ES-I3 (cell line): ENCODE measurements around the gene DPY30.
"Not testable (repeated sequence)": the region's sequence is repeated elsewhere in the genome, so short reads cannot be mapped to it uniquely, and the experiment has no call there.

Experiments
- H3K36me3 ChIP-seq: 2 replicates; pipeline ENCODE4 v1.6.1; 2013; ENCODE audit warnings: mild to moderate bottlenecking, low read length, control low read depth, moderate library complexity; ENCODE audit not compliant: insufficient read depth
- H3K4me1 ChIP-seq: 2 replicates; pipeline ENCODE4 v1.6.1; 2013; ENCODE audit warnings: mild to moderate bottlenecking, control low read depth, low read length; ENCODE audit not compliant: insufficient read depth
- H3K9ac ChIP-seq: 2 replicates; pipeline ENCODE4 v1.6.1; 2013; ENCODE audit warnings: low read depth, mild to moderate bottlenecking, low read length, moderate library complexity
- H3K9me3 ChIP-seq: 2 replicates; pipeline ENCODE4 v1.6.1; 2013; ENCODE audit warnings: mild to moderate bottlenecking, low read length, moderate library complexity; ENCODE audit not compliant: control insufficient read depth, insufficient read depth

DPY30 gene

DNA sequence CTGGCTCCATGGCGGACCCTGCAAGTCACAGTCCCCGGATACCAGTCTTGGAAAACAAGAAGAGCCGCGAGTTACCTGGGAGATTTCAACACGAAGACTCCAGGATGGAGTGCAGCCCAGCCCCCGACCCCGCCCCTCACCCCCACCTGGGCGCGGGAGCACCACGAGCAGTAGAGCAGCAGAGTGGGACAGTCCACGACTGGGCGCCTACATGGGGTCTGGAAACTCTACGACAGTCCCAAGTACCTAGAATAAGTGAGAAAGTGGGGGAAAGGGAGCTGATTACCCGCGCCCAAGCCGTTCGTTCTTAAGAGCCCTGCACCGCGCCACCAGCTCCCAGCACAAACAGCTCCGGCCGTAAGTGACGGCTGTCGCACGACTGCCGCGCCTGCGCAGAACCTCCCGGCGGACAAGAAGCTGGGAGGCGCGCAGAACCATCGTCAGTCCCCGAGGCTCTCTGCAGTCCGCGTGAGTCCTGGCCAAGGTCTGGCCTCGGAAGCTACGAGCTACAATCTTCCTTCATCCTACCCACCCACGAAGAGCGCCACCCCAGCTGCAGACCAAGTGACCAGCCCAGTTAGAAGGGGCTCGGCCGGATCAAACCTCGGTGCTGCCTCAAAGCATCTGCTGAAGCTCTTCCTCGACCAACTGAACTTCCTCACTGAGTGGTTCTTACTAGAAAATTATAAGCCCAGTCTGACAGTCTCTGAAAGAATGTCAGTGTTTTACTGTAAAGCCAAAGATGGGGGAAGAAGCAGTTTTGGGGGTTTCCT, at the start of gene DPY30:
Gene DPY30 (minus strand): TSS at position 359 of the 773 bp plus-strand sequence. CDS start 349 bp downstream, at position 10.
- Histone ChIP-seq H3K9me3 (no peaks in the 10 kb centered on the region), H3K4me1 (no peaks in the 10 kb centered on the region), H3K9ac (peak within 1 kb of the TSS; percentile 69), H3K36me3 (peaks cover 6% of the 10 kb centered on the region)

DNA sequence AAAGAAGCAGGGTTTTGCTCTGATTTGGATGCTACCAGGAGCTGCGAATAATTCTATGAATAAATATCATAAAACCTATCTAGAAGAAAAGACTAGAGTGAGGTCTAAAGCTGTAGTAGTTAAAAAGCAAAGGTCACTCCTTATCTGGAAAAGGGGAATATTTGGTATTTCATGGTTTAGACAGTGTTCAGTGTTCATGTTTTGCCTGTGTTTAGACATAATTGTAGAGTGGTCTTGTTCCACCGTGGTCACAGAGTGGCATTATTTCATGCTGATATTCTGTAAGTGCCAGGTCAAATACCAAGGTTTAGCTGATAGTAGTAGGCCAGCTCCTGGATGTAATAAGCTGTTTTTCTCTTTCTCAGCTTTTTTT, 34.5 kb upstream of the DPY30 start:
- no peak overlapping the region for H3K9ac ChIP-seq
- no peaks in the 10 kb centered on the region for H3K4me1 ChIP-seq
- H3K36me3 ChIP-seq: no peaks in the 10 kb centered on the region

DNA sequence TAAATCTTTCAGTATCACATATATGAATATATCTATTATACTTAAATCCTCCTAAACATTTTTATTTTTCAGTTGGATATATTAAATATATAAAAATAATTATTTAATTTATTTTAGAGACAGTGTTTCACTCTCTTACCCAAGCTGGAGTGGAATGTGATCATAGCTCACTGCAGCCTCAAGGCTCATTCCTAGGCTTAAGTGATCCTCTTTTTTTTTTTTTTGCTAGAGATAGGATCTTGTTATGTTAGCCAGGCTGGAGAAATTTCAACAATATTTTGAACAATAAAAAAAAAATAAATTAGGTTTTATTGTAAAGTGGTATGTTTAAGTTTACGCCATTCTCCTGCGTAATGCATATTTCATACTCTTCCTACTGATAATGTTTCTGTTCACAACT, 27.9 kb upstream of the DPY30 start:
- no peaks in the 10 kb centered on the region for H3K36me3 ChIP-seq
- H3K9me3 ChIP-seq: no peaks in the 10 kb centered on the region

More for the DNA sequence above, 34.5 kb upstream of the DPY30 start:
- H3K9me3 ChIP-seq: no peaks in the 10 kb centered on the region

DNA sequence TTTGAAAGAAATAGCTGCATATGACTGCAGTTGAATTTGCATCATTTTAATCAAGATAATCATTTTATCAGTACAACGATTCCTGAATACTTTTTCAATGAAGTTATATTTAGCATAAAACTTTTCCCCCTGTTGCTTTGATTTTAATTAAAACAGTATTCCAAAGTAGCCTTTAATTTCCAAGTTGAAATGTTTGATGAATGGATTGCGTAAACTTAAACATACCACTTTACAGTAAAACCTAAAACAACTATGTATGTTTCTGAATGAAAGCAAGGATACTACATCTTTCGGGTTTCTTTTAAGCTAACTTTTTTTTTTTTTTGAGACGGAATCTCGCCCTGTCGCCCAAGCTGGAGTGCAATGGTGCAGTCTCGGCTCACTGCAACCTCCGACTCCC, 25.1 kb upstream of the DPY30 start:
- peaks cover 4% of the 10 kb centered on the region; the same call in 1 of the 2 replicates for H3K4me1 ChIP-seq
- no peaks in the 10 kb centered on the region for H3K9me3 ChIP-seq
- H3K36me3 ChIP-seq: no peaks in the 10 kb centered on the region
- peak overlapping the region; percentile 91 for H3K9ac ChIP-seq

More for the DNA sequence above, 27.9 kb upstream of the DPY30 start:
- no peak overlapping the region for H3K9ac ChIP-seq
- no peaks in the 10 kb centered on the region for H3K4me1 ChIP-seq

- H3K36me3 ChIP-seq: no peaks in the 10 kb centered on the region
- peak overlapping the region; percentile 91 for H3K9ac ChIP-seq
- H3K4me1 ChIP-seq: peaks cover 4% of the 10 kb centered on the region; the same call in 1 of the 2 replicates
- H3K9me3 ChIP-seq: no peaks in the 10 kb centered on the region
Measured at GRCh38 chr2:32064021-32064601, 24.5 kb upstream of the DPY30 start.

DNA sequence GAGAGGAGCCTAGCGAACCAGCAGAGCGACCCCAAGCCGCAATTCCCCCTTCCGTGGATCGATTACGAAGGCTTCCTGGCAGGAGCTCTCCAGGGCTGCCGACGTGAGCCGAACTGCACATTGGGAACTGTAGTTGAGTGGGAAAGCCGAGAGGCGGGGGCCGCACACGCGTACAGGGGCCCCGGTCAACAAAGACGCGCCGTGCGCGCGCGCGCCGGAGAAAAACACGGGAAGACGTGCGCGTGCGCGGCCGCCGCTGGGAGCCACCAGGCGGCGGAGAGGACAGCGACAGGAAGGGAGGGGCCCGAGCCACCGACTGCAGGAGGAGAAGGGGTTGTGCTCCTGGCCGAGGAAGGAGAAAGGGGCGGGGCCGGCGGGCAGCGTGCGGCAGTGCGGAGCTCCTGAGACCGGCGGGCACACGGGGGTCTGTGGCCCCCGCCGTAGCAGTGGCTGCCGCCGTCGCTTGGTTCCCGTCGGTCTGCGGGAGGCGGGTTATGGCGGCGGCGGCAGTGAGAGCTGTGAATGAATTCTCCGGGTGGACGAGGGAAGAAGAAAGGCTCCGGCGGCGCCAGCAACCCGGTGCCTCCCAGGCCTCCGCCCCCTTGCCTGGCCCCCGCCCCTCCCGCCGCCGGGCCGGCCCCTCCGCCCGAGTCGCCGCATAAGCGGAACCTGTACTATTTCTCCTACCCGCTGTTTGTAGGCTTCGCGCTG, 23.9 kb upstream of the DPY30 start, which contains the start of gene SPAST:
Gene SPAST (plus strand): TSS at position 247 of the 711 bp plus-strand sequence. CDS start 276 bp downstream, at position 523.
- Histone ChIP-seq H3K9me3 (no peaks in the 10 kb centered on the region), H3K9ac (peak within 1 kb of the TSS; percentile 91), H3K36me3 (no peaks in the 10 kb centered on the region), H3K4me1 (peaks cover 4% of the 10 kb centered on the region; the same call in 1 of the 2 replicates)

DNA sequence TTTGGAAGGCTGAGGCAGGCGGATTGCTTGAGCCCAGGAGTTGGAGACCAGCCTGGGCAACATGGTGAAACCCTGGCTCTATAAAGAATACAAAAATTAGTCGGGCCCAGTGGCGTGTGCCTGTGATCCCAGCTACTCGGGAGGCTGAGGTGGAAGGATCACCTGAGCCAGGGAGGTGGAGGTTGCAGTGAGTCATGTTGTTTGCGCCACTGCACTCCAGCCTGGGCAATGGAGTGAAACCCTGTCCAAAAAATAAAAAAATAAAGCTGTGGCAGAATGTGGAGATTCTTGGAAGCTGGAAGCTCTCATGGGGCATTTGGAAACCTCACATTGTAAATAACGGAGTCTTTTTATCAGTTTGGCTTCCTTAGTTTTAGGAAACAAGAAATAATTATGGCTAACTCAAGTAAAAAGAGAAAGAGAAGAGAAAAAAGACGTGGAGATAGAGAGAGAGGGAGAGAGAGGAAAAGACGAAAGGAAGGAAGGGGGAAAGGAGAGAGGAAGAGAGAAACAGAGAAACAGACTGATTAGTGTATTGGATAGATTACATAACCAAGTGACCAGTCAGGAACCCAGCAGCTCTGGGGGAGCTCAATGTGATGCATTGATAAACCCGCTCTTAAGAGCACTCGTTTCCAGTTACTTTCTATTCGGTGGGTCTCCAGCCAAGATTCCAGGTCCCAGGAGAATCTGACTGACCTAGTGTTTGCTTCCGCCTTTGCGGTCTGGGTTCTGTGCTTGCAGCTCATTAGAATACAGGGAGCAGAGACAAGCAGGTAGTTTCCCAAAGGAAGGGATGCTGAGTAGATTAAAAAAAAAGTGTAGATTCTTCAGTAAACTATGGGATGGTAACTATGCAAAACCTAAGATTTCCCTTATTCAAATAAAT, 22.6 kb upstream of the DPY30 start:
- no peaks in the 10 kb centered on the region for H3K9me3 ChIP-seq
- peaks cover 4% of the 10 kb centered on the region; the same call in 1 of the 2 replicates for H3K4me1 ChIP-seq
- H3K9ac ChIP-seq: peak overlapping the region; percentile 91
- H3K36me3 ChIP-seq: no peaks in the 10 kb centered on the region

DNA sequence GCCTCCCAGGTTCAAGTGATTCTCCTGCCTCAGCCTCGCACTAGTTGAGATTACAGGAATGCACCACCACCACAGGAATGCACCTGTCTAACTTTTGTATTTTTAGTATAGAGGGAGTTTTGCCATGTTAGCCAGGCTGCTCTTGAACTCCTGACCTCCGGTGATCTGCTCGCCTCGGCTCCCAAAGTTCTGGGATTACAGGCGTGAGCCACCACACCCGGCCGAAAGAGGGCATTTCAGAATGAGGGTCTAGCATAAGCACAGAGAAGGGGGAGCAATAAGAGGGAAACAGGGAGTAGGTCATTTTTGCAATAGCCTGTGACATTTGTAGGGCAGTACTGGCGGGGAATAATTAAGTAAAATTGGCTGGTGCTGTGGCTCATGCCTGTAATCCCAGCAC, 21.8 kb upstream of the DPY30 start:
- H3K4me1 ChIP-seq: peaks cover 4% of the 10 kb centered on the region; the same call in 1 of the 2 replicates
- no peaks in the 10 kb centered on the region for H3K9me3 ChIP-seq
- no peaks in the 10 kb centered on the region for H3K36me3 ChIP-seq
- no peak overlapping the region for H3K9ac ChIP-seq

DNA sequence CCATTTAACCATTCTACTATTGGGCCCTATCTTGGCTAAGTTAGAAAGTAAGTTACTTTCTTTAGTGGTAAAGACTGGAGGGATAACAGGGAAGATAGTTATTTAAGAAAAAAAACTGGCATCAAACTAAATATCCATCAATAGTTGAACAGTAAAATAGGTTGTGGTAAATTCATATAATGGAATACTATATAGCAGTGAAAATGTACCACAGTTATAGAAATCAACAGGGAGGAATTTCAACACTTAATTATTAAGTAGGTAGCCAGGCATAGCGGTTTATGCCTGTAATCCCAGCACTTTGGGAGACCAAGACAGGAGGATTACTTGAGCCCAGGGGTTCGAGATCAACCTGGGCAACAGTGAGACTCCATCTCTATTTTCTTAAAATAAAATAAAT, 20.7 kb upstream of the DPY30 start:
- H3K9ac ChIP-seq: no peak overlapping the region
- H3K9me3 ChIP-seq: no peaks in the 10 kb centered on the region
- H3K36me3 ChIP-seq: no peaks in the 10 kb centered on the region
- peaks cover 4% of the 10 kb centered on the region; the same call in 1 of the 2 replicates for H3K4me1 ChIP-seq

GRCh38 chr2:32058130-32058529, 18.5 kb upstream of the DPY30 start:
- Histone ChIP-seq H3K9me3 (no peaks in the 10 kb centered on the region), H3K9ac (no peak overlapping the region)

GRCh38 chr2:32054583-32054982, 15.0 kb upstream of the DPY30 start:
- H3K9ac ChIP-seq, H3K4me1 ChIP-seq, H3K9me3 ChIP-seq, H3K36me3 ChIP-seq: not testable (repeated sequence)

More at GRCh38 chr2:32058130-32058529, 18.5 kb upstream of the DPY30 start:
- peaks cover 4% of the 10 kb centered on the region; the same call in 1 of the 2 replicates for H3K4me1 ChIP-seq
- H3K36me3 ChIP-seq: no peaks in the 10 kb centered on the region

DNA sequence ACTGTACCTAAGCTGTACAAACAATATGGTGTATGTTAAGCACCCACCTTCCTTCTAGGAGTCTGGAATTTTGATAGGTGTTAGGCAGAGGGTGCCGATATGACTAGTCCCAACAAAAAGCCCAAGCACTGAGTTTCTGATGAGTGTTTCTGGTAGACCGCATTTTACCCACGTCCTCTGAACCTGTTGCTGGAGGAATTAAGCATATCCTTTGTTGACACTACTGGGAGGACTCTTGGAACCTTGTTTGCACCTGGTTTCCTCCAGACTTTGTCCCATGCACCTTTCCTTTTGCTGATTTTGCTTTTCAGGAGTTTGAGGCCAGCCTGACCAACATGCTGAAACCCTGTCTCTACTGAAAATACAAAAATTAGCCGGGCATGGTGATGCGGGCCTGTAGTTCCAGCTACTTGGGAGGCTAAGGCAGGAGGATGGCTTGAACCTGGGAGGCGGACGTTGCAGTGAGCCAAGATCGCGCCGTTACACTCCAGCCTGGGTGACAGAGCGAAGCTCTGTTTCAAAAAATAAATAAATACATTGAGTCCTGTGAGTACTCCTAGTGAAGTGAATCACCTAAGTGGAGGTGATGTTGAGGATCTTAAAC, 12.3 kb upstream of the DPY30 start:
- Histone ChIP-seq H3K9me3 (no peaks in the 10 kb centered on the region), H3K36me3 (no peaks in the 10 kb centered on the region), H3K4me1 (no peaks in the 10 kb centered on the region), H3K9ac (no peak overlapping the region)

DNA sequence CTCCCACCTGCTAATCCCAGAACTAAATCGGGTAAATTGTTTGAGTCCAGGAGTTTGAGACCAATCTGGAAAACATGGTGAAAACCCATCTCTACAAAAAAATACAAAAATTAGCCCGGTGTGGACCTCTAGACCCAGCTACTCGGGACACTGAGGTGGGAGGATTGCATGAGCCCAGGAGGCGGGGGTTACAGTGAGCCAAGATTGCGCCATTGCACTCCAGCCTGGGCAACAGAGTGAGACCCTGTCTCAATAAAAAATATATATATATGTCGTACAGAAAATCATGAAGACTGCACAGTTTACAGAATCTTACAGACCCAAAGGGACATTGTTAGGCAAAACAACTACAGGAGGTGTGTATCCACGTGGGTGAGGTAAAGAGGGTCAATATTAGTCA, 4.0 kb upstream of the DPY30 start:
- H3K9ac ChIP-seq: no peak overlapping the region
- H3K36me3 ChIP-seq: no peaks in the 10 kb centered on the region
- H3K9me3 ChIP-seq: no peaks in the 10 kb centered on the region
- no peaks in the 10 kb centered on the region for H3K4me1 ChIP-seq
